ENCODE data around the gene TMEM165.
A peak's percentile ranks its signal among the peaks of the same experiment; 100 is the strongest.

Gene TMEM165

DNA sequence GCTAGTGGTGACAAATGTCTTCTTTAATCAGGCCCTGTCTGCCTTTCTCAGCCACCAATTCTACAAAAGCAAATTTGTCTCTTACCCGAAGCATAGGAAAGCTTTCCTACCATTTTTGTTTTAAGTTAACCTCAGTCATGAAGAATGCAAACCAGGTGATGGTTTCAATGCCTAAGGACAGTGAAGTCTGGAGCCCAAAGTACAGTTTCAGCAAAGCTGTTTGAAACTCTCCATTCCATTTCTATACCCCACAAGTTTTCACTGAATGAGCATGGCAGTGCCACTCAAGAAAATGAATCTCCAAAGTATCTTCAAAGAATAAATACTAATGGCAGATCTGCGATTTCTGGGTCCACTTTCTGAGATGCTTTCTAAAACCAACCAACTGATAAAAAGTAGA is 25.8 kb upstream of the TMEM165 start:
- no peak for DNase-seq

DNA sequence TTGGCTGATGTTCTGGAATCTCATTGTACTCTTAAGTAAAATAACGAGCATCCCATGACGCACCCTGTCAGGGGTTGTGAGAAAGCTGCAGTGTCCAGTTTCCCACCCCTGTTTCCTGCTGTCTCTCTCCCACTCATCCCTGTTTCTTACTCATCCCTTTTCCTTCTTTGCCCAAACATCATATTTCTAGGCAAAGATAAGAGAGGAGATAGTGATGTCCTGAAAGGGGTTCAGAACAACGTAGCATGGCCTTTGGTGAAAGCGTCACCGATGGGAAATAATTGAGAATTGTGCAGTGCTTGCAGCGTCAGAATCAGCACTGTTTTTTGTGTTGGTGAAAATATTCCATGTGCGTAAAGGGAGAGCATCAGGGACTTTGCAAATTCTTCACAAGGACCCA is 23.5 kb upstream of the TMEM165 start:
- no peak for DNase-seq

DNA sequence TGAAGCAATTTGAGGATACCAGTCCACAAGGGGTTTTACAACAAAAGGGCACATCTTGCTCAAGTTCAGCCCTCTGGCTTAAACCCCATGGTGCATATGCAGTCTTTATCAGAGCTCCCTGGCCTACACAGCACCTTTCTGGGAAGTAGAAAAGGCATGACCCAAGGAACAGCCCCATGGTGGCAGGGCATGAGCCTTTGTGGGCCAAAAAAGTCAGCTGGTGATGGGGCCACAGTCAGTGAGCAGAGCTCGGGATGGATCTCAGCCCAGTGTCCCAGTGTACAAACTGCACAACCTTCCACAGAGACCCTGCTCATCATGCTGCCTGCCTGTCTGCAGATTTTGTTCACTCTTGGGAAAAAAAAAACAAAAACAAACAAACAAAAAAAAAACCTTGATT is 22.3 kb upstream of the TMEM165 start:
- no peak for DNase-seq

DNA sequence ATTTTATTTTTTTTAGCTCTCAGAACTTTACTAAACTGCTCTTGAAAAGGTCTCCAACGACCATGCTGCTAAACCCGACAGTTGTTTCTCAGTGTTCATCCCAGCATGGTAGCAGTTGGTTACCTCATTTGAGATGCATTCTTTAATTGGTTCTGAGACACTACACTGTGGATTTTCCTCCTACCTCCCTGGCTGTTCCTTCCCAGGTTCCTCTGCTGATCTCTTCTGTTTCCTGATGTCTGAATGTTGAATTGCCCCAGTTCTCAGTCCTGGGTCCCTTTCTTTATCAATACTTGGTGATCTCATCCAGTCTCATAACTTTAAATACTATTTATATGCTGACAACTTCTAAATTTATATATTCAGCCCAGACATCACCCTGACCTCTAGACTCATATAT is 19.1 kb upstream of the TMEM165 start:
- DNase-seq, result no peak

DNA sequence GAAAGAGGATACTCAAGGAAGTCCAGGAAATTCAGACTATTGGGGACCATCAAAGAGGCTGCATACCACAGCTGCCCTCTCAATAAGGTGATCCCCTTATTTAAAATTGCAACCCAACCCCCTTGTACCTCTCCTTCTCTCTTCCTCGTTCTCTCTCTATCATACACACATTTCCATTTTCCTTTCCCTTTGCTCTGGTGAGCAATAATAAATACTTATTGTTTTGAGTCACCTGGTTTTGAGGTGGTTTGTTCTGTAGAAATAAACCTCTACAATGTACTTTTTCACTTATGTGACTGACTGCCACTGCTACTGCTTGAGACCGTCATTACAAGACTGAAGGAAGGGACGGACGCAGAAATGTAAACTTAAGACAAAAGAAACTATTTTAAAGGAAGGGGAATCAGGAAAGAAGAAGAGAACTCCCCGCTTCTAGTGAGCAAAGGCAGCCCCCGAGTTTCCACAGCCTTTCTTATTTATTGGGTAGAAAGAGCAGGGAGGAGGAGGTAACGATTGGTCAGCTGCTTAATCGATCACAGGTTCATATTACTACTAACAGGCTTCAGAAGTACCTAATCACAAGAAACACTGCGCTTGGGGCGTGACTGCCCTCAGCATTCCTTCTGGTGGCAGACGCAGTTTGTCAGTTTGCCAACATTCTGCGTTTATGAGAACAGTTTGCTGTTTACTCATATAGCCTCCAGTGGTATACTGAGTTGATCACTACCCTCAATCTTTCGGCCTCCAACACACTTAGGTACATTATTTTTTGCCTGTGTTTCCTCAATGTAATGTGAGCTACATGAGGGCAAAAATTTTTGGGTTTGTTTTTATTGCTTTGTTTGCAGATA is 16.9 kb upstream of the TMEM165 start:
- no peak for DNase-seq

DNA sequence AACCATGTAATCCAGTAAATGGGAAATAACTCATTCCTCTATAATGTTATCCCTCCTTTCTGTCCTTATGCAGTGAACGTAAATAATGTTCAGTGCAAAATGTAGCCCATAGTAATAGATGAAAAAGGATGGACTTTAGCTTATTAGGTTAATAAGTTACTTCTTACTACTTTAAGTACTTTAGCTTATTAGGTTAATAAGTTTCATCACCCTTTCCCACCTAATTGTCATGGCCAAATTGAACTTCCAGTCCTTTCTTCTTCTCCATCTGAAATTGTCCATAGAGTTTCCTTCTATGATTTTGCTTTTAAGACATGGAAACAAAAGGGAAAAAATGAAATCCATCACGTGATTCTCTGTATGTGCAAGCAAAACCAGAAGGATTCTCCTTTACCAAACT is 15.2 kb upstream of the TMEM165 start:
- no peak for DNase-seq

DNA sequence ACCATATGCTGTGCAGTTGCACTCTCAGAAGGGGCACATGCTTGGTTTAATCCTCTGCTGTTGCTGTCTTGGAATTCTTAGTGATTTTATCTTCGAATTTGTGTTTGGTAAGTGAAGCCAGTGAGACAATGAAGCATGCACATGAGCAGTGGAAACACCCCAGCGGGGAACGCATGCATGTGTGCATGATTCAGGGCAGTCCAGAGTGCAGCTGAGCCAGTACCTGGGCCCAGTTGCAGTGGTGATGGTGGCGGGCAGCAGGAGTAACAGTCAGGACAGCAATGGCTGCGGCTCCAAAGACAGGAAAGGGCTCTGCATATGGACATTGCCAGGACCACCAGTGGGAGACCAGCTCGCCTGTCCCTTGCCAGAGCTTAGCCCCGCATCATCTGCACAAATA is 14.3 kb upstream of the TMEM165 start:
- no peak for DNase-seq

DNA sequence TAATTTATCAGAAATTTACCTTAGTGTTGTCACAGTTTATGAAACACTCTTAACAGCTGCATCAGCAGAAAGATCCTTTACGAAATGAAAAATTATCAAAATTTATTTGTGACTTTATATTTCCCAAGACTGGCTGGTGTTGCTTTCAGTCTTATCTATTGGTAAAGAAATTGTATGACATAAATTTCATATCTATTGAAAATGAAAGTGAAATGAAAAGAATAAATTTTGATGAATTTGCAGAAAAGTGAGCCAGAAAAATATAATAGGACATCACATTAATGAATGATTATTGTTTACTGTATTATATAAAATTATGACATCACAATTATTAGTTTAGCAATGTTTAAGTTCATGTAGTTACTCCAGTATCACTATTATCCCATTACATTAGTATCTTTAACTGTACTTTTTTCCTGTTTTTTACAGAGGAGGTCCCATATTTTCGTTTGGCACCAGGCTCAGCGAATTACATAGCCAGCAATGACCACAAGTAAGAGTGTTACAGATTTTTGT is 13.2 kb upstream of the TMEM165 start:
- no peak for DNase-seq

DNA sequence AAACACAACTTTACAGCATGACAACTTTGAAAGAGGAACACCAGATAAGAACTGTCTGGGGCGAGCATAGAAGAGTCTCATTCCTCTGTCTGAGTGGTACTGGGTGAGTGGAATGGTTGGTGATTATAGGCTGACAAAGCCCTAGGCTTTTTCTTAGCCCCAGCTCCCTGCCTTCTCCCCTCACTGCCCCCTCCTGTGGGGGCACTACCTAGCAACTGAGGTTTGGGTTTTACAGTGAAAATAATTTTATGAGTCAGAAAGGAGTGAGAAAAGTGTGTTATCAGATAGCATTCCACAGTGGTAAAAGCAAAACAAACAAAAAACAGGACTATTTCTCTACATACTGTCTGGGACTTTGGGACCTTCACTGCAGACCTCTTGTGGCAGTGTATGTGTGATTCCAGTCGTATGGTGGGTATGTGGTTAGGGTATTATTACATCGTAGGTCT is 10.5 kb upstream of the TMEM165 start:
- DNase-seq, result no peak

DNA sequence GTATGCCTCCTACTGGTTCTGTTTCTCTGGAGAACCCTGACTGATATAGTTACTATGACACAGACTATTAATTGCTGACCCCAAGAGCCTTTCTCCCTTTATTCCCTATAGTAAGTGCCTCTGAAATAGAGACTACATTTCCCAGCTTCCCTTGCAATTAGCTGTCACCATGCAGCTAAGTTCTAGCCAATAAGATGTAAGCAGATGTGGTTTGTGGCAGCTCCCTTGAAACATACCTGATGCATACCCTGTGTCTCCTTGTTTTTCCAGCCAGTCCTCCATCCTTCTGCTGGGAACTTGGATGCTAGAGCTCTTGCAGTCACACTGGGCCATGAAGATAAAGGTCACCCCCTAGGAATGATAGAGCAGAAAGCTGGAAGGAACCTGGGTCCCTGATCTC is 9.7 kb upstream of the TMEM165 start:
- no peak for DNase-seq

DNA sequence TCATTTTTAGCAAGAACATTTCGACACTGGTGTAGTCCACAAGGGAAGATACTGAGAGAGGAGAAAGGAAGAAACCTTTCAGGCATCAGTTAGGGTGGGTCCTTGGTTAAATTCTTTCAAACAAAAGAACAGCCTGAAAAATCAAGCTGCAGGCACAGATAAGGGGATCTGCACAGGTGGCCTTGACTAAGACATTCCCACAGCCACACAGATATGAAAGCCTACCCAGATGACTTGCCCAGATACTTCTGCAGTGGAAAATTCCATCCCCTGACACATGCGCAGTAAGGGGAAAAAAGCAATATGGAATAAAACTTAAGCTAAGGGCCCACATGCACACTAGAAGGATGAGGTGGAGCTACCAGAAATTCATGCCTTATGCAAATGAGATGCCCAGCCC is 8.9 kb upstream of the TMEM165 start:
- no peak for DNase-seq

DNA sequence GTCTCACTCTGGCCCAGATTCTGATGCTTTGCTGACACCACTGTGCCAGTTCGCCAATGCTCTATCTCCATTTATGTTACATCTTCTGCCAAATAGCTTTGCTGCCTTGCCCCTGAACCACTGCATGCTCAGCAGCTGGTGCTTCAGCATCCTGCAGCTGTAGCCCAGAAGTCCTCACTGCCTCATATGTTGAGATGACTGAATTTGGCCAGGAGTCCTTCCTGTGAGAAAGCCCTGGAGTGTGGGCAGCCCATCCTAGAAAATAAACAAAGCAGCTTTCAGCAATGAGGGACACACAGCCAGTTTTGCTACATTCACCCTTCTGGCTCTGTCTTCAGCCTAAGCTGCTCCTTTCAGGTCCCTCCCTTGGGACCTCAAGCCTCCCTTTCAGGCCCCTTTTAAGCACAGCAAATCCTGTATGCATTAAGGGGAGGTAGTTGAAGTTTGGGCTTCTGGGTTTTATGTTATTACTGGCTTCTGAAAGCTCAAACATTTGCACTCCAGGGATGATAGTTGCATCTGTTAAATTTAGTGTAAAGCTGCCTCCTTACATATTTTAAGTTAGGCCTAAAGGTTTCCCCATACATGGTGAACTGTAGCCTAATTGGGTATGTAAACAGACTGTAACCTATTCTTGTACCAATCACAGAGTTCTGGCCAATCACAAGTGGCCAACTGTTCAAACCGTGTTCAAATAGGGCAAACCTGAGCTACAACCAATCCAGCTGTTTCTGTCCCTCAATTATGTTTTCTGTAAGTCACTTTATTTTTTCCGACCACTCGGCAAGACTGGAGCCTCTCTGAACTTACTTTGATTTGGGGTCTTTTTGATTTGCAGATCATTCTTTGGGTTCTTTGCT is 2.1 kb upstream of the TMEM165 start:
- DNase-seq, result no peak

DNA sequence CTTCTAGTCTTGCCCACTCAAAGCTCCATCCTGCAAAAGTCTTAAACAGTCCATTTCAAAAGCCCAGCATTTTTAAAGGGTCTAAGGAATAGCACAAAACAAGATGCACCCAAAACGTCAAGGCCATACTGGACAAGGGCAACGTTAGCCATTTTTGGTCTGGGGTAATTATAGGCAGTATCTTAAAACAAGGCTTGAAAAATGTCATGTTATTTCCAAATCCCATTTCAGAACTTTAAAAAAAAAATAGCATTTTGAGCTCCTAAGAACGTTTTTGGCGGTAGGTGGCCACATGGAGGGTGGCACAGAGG is 584 bp upstream of the TMEM165 start:
- no peak for DNase-seq

DNA sequence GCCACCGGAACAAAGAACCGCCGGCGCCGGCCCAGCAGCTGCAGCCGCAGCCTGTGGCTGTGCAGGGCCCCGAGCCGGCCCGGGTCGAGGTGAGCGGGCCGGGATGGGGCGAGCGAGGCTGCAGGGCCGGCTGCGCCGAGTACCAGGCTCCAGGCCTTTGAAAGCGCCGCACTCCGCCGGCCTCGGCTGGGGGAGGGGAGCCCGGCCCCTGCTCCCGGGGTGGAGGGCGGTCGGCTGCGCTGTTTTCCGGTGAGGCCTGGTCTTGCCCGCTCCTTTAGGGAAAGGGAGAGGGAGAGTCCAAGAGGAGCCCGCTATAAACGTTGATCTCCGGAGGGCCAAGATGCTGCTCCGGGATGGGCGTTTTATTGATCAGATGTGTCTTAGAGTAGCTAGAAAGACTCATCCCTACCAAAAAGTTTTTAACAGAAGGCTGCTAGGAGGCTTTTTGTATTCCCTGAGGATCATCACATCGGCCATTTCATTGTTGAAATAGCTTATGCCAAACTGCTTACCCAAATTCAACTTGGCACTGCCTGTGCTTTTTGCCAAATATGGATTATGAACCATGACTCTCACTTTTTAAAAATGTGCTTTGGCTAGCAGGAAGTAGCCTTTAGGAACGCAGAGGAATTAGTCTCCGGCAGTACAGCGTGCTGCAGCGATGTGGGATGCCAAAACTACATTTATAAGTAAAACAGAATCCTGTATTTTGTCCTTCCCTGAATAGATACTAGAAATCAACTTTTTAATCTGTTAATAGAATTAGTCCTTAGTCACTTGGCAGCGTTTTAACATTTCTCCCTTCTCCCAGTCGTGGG is 760 bp downstream of the TMEM165 start:
- DNase-seq, result peak; percentile 22

DNA sequence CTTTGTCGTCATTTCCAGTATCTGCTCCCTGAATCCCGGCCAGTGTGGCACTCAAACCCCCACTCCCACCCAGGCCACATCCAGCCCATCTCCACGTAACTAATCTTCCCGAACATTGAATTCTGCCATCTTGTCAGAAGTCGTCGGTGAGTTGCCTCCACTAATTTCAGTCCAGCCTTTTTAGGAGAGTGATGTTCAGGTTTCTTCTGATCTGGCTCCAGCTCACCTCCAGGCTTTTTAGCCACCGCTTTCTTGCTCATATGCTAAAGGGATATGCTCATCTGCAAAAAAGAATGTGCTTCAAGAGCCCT is 1.3 kb downstream of the TMEM165 start:
- no peak for DNase-seq

DNA sequence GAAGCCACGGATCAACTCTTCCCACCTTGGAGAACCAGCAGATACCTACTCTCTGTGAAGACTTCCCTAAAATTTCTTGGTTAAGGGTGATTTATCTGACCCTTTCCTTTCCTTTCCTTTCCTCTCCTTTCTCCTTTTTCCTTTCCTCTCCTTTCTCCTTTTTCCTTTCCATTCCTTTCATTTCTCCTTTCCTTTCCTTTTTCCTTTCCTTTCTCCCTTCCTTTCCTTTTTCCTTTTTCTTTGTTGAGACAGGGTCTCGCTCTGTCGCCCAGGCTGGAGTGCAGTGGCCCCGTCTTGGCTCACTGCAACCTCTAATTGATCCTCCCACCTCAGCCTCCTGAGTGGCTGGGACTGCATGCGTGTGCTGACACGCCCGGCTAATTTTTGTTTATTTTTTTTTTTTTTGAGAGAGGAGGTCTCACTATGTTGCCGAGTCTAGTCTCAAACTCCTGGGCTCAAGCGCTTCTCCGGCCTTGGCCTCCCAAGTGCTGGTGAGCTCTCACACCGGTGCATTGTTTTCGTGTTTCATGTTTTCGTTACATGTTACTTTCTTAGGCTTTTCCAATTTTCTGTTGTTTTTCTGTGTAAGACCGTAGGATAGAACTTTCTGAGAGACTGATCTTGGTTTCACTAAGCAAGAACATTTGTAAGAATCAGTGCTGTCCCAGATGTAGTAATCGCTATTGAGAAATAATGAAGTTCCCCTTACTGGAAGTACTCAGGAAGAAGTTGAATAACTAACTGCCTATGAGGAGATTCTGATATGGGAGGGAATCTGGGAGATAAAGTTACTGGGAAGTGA is 2.0 kb downstream of the TMEM165 start:
- no peak for DNase-seq

DNA sequence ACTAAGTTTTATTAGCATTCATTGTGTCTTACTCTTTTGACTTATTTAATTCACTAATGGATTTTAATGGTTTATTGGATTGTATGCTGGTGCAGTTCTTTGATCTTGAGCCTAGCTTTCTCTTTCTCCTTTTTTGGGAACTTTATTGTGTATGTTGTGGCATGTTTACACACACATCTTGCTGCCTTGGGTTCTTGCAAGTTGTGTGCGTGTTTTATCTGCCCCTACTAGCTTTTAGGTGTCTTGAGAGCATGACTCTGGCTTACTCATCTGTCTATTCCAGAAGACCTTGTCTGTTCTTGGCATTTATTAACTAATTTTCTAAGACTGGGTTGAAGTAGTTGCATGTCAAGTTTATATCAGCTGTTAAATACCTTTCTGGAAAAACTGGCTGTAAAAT is 2.7 kb downstream of the TMEM165 start:
- no peak for DNase-seq

DNA sequence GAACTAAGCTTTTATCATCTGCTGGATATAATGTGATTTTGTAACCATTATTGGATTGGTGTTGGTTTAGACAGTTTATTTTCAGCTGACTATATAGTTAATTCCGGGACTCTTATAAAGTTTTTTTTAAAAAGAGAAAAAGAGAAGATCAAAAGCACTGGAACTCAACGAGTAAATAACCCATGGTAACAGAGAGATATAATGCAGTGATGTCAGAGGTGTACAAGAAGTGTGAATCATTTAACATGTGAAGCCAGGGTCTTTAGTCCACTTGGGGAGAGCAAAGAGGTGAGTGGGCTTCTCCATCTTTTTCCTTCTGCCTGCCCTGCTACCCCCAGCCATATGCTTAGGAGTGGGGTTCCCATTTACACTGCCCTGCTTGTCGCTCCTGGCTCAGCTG is 3.2 kb downstream of the TMEM165 start:
- no peak for DNase-seq

DNA sequence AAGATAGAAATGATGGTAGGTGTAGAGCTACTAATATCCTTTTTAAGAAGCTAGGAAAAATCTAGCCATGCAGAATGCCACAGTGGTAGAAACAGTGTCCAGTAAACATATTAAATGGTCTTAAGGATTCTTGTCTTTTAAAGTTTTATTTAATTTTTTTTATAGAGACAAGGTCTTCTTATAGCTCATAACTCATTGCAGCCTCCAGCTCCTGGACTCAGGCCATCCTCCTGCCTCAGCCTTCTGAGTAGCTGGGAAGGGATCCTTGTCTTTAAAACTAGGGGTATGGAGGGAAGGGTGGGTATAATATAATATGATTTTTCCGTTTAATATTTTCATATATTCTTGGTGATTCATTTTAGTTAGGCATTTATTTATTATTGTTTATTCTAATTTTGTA is 3.8 kb downstream of the TMEM165 start:
- DNase-seq, result no peak

DNA sequence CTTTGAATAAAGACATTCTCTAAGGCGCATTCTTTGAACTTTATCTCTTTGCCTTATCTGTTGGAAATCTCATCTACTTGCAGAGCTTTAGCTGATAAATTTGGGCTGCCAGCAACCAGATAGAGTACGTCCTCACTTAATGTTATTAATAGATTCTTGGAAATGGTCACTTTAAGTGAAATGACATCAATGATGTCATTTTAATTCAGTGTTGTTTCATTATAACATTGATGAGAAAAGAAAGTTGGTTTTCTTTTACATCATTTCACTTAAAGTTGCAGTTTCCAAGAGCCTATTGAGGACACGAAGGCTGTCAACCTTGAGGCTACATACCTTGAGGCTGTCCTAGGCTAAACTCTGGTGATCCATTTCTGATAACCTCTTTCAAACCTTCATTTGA is 9.3 kb downstream of the TMEM165 start:
- no peak for DNase-seq

DNA sequence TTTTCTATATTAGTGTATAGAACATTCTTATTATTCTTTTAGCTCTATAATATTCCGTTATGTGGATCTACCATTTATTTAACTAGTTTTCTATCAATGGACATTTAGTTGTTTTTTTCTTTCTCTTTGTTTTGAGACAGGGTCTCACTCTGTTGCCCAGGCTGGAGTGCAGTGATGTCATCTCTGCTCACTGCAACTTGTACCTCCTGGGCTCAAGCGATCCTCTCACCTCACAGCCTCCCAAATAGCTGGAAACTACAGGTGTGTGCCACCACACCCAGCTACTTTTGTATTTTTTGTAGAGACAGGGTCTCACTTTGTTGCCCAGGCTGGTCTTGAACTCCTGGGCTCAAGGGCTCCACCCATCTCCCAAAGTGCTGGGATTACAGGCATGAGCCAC is 10.8 kb downstream of the TMEM165 start:
- no peak for DNase-seq

DNA sequence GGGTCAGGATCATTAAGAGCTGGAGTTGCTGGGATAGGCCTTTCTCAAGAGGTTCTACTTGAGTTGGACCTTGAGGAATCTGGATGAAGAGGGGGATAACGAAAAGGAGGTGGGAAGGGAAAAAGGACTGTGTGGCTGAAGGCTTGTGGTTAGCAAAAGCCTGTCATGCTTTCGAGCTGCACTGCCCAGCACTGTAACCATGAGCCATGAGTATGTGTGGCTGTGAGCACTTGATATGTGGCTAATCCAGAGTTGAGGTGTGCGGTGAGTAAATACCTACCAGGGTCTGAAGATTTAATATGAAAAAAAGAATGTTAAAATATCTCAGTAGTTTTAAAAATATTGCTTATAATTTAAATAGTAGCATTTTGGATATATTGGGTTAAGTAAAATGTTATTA is 11.4 kb downstream of the TMEM165 start:
- DNase-seq, result no peak

DNA sequence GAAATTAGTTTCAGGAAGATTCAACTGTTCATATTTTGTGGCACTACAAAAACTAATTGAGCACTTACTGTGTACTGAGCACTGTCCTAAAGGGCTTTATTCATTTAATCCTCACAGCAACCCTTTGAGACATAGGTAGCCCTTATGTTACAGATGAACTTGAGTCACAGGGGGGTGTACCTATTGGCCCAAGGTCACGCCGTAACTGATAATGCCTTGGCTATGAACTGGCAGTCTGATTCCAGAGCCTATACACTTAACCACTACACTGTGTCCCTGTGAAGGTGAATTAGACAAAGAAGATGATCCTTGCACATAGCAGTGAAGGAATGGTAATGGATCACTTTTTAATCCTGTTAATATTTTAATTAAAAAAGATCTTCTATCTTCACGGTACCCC is 12.0 kb downstream of the TMEM165 start:
- no peak for DNase-seq
